ENCODE measurements around the gene LRRC2. TPM values are rescaled to one million over a fixed set of nuclear protein-coding genes. Genes with fewer than 3 reads are reported as not detected.
A peak's percentile ranks its signal among the peaks of the same experiment; 100 is the strongest.

LRRC2 gene
- total and polyA plus RNA-seq, 9 of the 15 experiments (the other 6 are each of a cell fraction or from before 2014, with no cell fraction given): 0.01 to 0.04 (median 0.03) TPM; not detected in 5

GRCh38 chr3:46501702-46502101 is 64.4 kb downstream of the LRRC2 start (continued):
- TF ChIP-seq ZNF407 (IDR thresholded peaks at IDR 0.05; ENCODE audit: low read depth): no peak
- no peak for TF ChIP-seq ZNF318 (IDR thresholded peaks at IDR 0.05; ENCODE audit: borderline replicate concordance in 1 of 2, low read depth in 1 of 2)
- no peak for TF ChIP-seq STAT5B (CRISPR knock-in tag; IDR thresholded peaks at IDR 0.05)
- peak; percentile 35; the same call in 1 of the 2 replicates for TF ChIP-seq L3MBTL2 (IDR thresholded peaks at IDR 0.05)
- TF ChIP-seq SMARCA5 (IDR thresholded peaks at IDR 0.05): no peak
